ENCODE measurements around the gene MRPS9.

- TF ChIP-seq CTCF (IDR thresholded peaks at IDR 0.05) = no peak
- no peak for TF ChIP-seq POLR2A (IDR thresholded peaks at IDR 0.05)
These were observed 101.8 kb downstream of the MRPS9 start for GRCh38 chr2:105139556-105140239.
